K562 (cell line): Measurements from ENCODE around the gene SEMA6B. TPM values are rescaled to one million over a fixed set of nuclear protein-coding genes. Genes with fewer than 3 reads are reported as not detected.

ENCODE experiments used
- ATAC-seq: fragments of 200-7000 bp; cut with Tn5 transposase; 3 replicates; pipeline ENCODE4 v1.9.1; 2020; ENCODE audit warnings: moderate library complexity
- BruUV-seq: library from RNA; stranded (reverse); fragments of 400-500 nt; replicated peaks from 2 replicates; lab custom pipeline; 2021; lab: Mats Ljungman, UMichigan
- CTCF ChIA-PET: fragments of 300-600 bp; formaldehyde crosslinking; extraction: SDS; loops from one replicate; lab custom pipeline; 2021; ENCODE audit warnings: low intra/inter-chr PET ratio; lab: Yijun Ruan, JAX
- POLR2A ChIA-PET: fragments of 300-600, 350-650 bp; sonication (Branson Sonifier 250); formaldehyde crosslinking; extraction: SDS; loops from one replicate; lab custom pipeline; 2021; ENCODE audit warnings: antibody characterized with exemption, inconsistent platforms; lab: Yijun Ruan, JAX
- DNase-seq, 4 experiments: peaks; one replicate each; pipeline versions ENCODE4 v3.0.0 to v3.0.0-alpha.2; 2011 to 2018; ENCODE audit warnings: low spot score in 3 of 4, mixed read lengths in 3 of 4; ENCODE audit errors: extremely low read depth in 1 of 4
- FAIRE-seq: peaks from 2 replicates; lab custom pipeline; 2011; peaks lifted over from hg19 to GRCh38; lab: Jason Lieb, UNC
- H2AFZ ChIP-seq: 2 replicates; pipeline ENCODE4 v1.6.0; 2011; ENCODE audit warnings: low read depth, low read length, control low read depth, inconsistent platforms
- H3K27ac ChIP-seq: fragments of 200-600 bp; 3 replicates; pipeline ENCODE4 v1.8.0; 2011; ENCODE audit warnings: low read depth, mild to moderate bottlenecking, control low read depth, inconsistent platforms, low read length, moderate library complexity, mixed read lengths; ENCODE audit errors: extremely low read depth
- H3K27me3 ChIP-seq, 2 experiments: fragments of 300-600 bp in 1 of 2; 2 replicates in 1 of 2; 3 replicates in 1 of 2; pipeline versions ENCODE4 v1.6.0 to v1.8.0; 2011; ENCODE audit warnings: inconsistent platforms in 2 of 2, low read length in 2 of 2, mild to moderate bottlenecking in 1 of 2, mixed read lengths in 1 of 2, moderate library complexity in 1 of 2; ENCODE audit not compliant: control insufficient read depth in 2 of 2, insufficient read depth in 2 of 2
- H3K36me3 ChIP-seq: fragments of 300-600 bp; 3 replicates; pipeline ENCODE4 v1.8.0; 2011; ENCODE audit warnings: mild to moderate bottlenecking, low read length, inconsistent platforms; ENCODE audit not compliant: control insufficient read depth, insufficient read depth
- H3K4me1 ChIP-seq, 2 experiments: fragments of 200-600 bp in 1 of 2; replicated peaks in 1 of 2; 2 replicates in 1 of 2; 3 replicates in 1 of 2; pipeline versions ENCODE4 v1.5.1 to v1.8.0; 2011; ENCODE audit warnings: inconsistent platforms in 2 of 2, low read length in 2 of 2, mild to moderate bottlenecking in 1 of 2, mixed read lengths in 1 of 2, moderate library complexity in 1 of 2; ENCODE audit not compliant: control insufficient read depth in 2 of 2, insufficient read depth in 2 of 2
- H3K4me2 ChIP-seq: 2 replicates; pipeline ENCODE4 v1.6.1; 2011; ENCODE audit warnings: low read length, control low read depth, inconsistent platforms, mixed read lengths; ENCODE audit not compliant: insufficient read depth
- H3K4me3 ChIP-seq: fragments of 200-600 bp; sonication (generic), shearing (Covaris generic); 2 replicates; pipeline ENCODE4 v1.5.1; 2016; ENCODE audit warnings: control low read depth, inconsistent platforms
- H3K79me2 ChIP-seq: fragments of 200-600 bp; 3 replicates; pipeline ENCODE4 v1.8.0; 2011; ENCODE audit warnings: low read length, inconsistent platforms; ENCODE audit not compliant: control insufficient read depth, insufficient read depth
- H3K9ac ChIP-seq, 2 experiments: 2 replicates each; pipeline versions ENCODE4 v1.6.0 to v1.6.1; 2011; ENCODE audit warnings: low read depth in 2 of 2, low read length in 2 of 2, control low read depth in 1 of 2, inconsistent platforms in 1 of 2, mild to moderate bottlenecking in 1 of 2, mixed read lengths in 1 of 2; ENCODE audit not compliant: insufficient read depth in 1 of 2
- H3K9me1 ChIP-seq: one replicate; pipeline ENCODE4 v1.6.0; 2011; ENCODE audit warnings: inconsistent platforms, mild to moderate bottlenecking, low read length, moderate library complexity; ENCODE audit not compliant: control insufficient read depth, insufficient read depth
- H3K9me3 ChIP-seq: replicated peaks from 2 replicates; pipeline ENCODE4 v1.5.1; 2011; ENCODE audit warnings: low read depth, low read length, inconsistent platforms; ENCODE audit not compliant: control insufficient read depth, insufficient read depth
- H4K20me1 ChIP-seq: replicated peaks from 2 replicates; pipeline ENCODE4 v1.6.1; 2011; ENCODE audit warnings: low read length, inconsistent platforms, mixed read lengths; ENCODE audit not compliant: control insufficient read depth, insufficient read depth
- ASH1L ChIP-seq: fragments of 450-650 bp; IDR thresholded peaks from 2 replicates; pipeline ENCODE4 v1.6.1; 2018; ENCODE audit warnings: borderline replicate concordance, mild to moderate bottlenecking, low read depth; ENCODE audit not compliant: partially characterized antibody
- BCOR ChIP-seq: fragments of 450-650 bp; IDR thresholded peaks from 2 replicates; pipeline ENCODE4 v1.6.1; 2016
- KDM1A ChIP-seq, 2 experiments: fragments of 450-650 bp; IDR thresholded peaks; 2 replicates each; pipeline ENCODE4 v1.6.1; 2016; ENCODE audit warnings: mild to moderate bottlenecking in 2 of 2
- PBX2 ChIP-seq, 2 experiments: IDR thresholded peaks in 1 of 2; conservative IDR thresholded peaks in 1 of 2; 2 replicates each; pipeline ENCODE4 v1.6.1; 2016; ENCODE audit warnings: low read depth in 2 of 2, mild to moderate bottlenecking in 1 of 2, missing compliant biosample characterization in 1 of 2, missing genetic modification characterization in 1 of 2, moderate library complexity in 1 of 2
- RBM25 ChIP-seq: fragments of 200-400 bp; formaldehyde crosslinking; IDR thresholded peaks from 2 replicates; pipeline ENCODE4 v1.6.1; 2018; ENCODE audit warnings: low read length, low read depth, moderate library complexity; ENCODE audit not compliant: severe bottlenecking
- RCOR1 ChIP-seq, 2 experiments: IDR thresholded peaks; 2 replicates each; pipeline ENCODE4 v1.6.1; 2012; ENCODE audit warnings: low read depth in 2 of 2, low read length in 2 of 2, borderline replicate concordance in 1 of 2, improper control_type of control experiment in 1 of 2
- SMARCA5 ChIP-seq: fragments of 450-650 bp; IDR thresholded peaks from 2 replicates; pipeline ENCODE4 v1.6.1; 2016
- ZFP36 ChIP-seq: fragments of 150-350 bp; IDR thresholded peaks from 2 replicates; pipeline ENCODE4 v1.6.1; 2018; ENCODE audit warnings: low read length, low read depth; ENCODE audit not compliant: partially characterized antibody
- ZNF696 ChIP-seq: fragments of 250-450 bp; sonication (Bioruptor Pico); conservative IDR thresholded peaks from 2 replicates; pipeline ENCODE4 v1.4.0; 2020; ENCODE audit warnings: mild to moderate bottlenecking, moderate library complexity
- WGBS: fragments of 100-300 bp; shearing (Covaris generic); methylation state at CpG from one replicate; pipeline ENCODE4 v1.1.6; 2016; ENCODE audit warnings: low coverage, mixed read lengths; ENCODE audit not compliant: insufficient coverage; ENCODE audit errors: missing lambda C conversion rate; 5-methylcytosine and 5-hydroxymethylcytosine counted together
- in situ Hi-C: fragments of 300-500 bp; cut with MboI; formaldehyde crosslinking; loops from 4 replicates; pipeline ENCODE4 v1.15.0; 2018; ENCODE audit warnings: inconsistent platforms, mixed read lengths
- intact Hi-C: fragments of 100-400 bp; cut with micrococcal nuclease; formaldehyde crosslinking; loops from 2 replicates; pipeline ENCODE4 v1.14.2; 2022
- polyA plus RNA-seq, 8 experiments: library from polyadenylated mRNA; depleted of rRNA in 4 of 8; stranded (reverse) in 5 of 8; unstranded in 3 of 8; fragments of >200 nt; fragmentation: Nextera tagmentation in 2 of 8; fragmentation: Illumina TruSeq in 1 of 8; extraction: Ambion mirVana in 2 of 8; extraction: Trizol in 1 of 8; gene quantifications; 2 replicates each; pipeline versions ENCODE4 v1.2.1 to v1.2.3, GENCODE V29; 2011 to 2014; ENCODE audit warnings: inconsistent platforms in 1 of 8, missing spikeins in 1 of 8
- total RNA-seq, 7 experiments: library from RNA; depleted of rRNA in 6 of 7; stranded (reverse); fragments of >200 nt in 6 of 7; fragmentation: Illumina TruSeq in 2 of 7; extraction: Trizol in 2 of 7; gene quantifications; 2 replicates each; pipeline versions ENCODE4 v1.2.1 to v1.2.3, GENCODE V29; 2011 to 2021; ENCODE audit warnings: low replicate concordance in 1 of 7
- TF ChIP-seq, protein P1 (sequence below), 3 experiments: fragments of 200-800 bp in 1 of 3; sonication (Bioruptor generic) in 1 of 3; sonication (generic) in 1 of 3; formaldehyde crosslinking in 1 of 3; IDR thresholded peaks; 2 replicates each; pipeline versions ENCODE4 v1.6.1 to v1.8.0; 2016 to 2022; ENCODE audit warnings: mild to moderate bottlenecking in 2 of 3, missing compliant biosample characterization in 2 of 3, missing genetic modification characterization in 2 of 3, missing genetic modification reagents in 1 of 3
- TF ChIP-seq, protein P2 (sequence below): fragments of 450-650 bp; IDR thresholded peaks from one replicate; pipeline ENCODE4 v1.6.1; 2018; ENCODE audit warnings: mild to moderate bottlenecking, moderate library complexity; ENCODE audit not compliant: partially characterized antibody

The SEMA6B gene
- total and polyA plus RNA-seq, 9 of the 15 experiments (the other 6 are each of a cell fraction or from before 2014, with no cell fraction given), result 0.65 to 4.6 (median 2.5) TPM; not detected in 2

- no peaks in the 10 kb centered on the region for H3K36me3 ChIP-seq
- ChIA-PET POLR2A (no interaction called here), CTCF (interaction anchor here (1.2 kb wide), 1 partner anchor 262 kb away, joined by 4 read pairs; no protein-coding TSS in a partner anchor)
- H2AFZ ChIP-seq, result no peak overlapping the region
- WGBS, result 63% methylated on average over 15 of the region's 15 CpGs
- H3K9ac ChIP-seq, result no peak overlapping the region
- no peak overlapping the region for H3K4me3 ChIP-seq
- DNase-seq (no peak), ATAC-seq (no peak), FAIRE-seq (no peak)
- H3K4me2 ChIP-seq, result no peak overlapping the region
- H3K4me1 ChIP-seq, result peaks cover 0 to 37% of the 10 kb centered on the region in 2 experiments; a peak in 4 of 5 replicates
- no peak overlapping the region for H3K27ac ChIP-seq
- no peaks in the 10 kb centered on the region for H4K20me1 ChIP-seq
- TF ChIP-seq BCOR, result peak; percentile 94
- no peak for TF ChIP-seq PBX2 (CRISPR knock-in tag; IDR thresholded peaks at IDR 0.05; ENCODE audit: low read depth)
- TF ChIP-seq PBX2 (tag; conservative IDR thresholded peaks at IDR 0.05; ENCODE audit: low read depth), result no peak
- no peak for TF ChIP-seq ASH1L
- TF ChIP-seq, protein P1, sequence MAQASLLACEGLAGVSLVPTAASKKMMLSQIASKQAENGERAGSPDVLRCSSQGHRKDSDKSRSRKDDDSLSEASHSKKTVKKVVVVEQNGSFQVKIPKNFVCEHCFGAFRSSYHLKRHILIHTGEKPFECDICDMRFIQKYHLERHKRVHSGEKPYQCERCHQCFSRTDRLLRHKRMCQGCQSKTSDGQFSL (CRISPR knock-in tag; IDR thresholded peaks at IDR 0.05), result 0 out of 2 replicates have a peak, but pooled peaks have one; percentile 17
- TF ChIP-seq, protein P1 (tag; IDR thresholded peaks at IDR 0.05), result no peak
- TF ChIP-seq KDM1A (IDR thresholded peaks at IDR 0.05), result peak in 1 of 2 experiments; percentile 66
- no peak for TF ChIP-seq ZNF696 (CRISPR knock-in tag)
- TF ChIP-seq RBM25, result peak; percentile 90
- TF ChIP-seq RCOR1 (IDR thresholded peaks at IDR 0.05; ENCODE audit: borderline replicate concordance in 1 of 2, low read depth in 2 of 2, low read length in 2 of 2), result peak in 1 of 2 experiments; percentile 43; a peak in 1 of 4 replicates
- TF ChIP-seq, protein P2, sequence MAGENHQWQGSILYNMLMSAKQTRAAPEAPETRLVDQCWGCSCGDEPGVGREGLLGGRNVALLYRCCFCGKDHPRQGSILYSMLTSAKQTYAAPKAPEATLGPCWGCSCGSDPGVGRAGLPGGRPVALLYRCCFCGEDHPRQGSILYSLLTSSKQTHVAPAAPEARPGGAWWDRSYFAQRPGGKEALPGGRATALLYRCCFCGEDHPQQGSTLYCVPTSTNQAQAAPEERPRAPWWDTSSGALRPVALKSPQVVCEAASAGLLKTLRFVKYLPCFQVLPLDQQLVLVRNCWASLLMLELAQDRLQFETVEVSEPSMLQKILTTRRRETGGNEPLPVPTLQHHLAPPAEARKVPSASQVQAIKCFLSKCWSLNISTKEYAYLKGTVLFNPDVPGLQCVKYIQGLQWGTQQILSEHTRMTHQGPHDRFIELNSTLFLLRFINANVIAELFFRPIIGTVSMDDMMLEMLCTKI, result no peak
- TF ChIP-seq SMARCA5, result 0 out of 2 replicates have a peak, but pooled peaks have one; percentile 35
- peak; percentile 74 for TF ChIP-seq ZFP36
- BruUV-seq, result no TSS peak
- intact Hi-C loops, result no loop called here
- in situ Hi-C loops, result no loop called here
- no peaks in the 10 kb centered on the region for H3K9me1 ChIP-seq
- H3K79me2 ChIP-seq, result no peaks in the 10 kb centered on the region
- H3K27me3 ChIP-seq, result peaks cover 0 to 6% of the 10 kb centered on the region in 2 experiments; a peak in 3 of 5 replicates
- H3K9me3 ChIP-seq, result no peaks in the 10 kb centered on the region
Observed at GRCh38 chr19:4528843-4529242, 30.6 kb downstream of the SEMA6B start.
